Peyer's patch (tissue), 4 donors: ENCODE results near the gene MRPL36.

Source experiments
- CTCF ChIP-seq, 6 experiments: fragments of 450-650 bp in 4 of 6; fragments of 200-600 bp in 2 of 6; sonication (generic) in 1 of 6; IDR thresholded peaks; one replicate each; pipeline ENCODE4 v1.5.1; 2017 to 2019; ENCODE audit warnings: antibody characterized with exemption in 6 of 6, mild to moderate bottlenecking in 3 of 6, moderate library complexity in 1 of 6
- POLR2A ChIP-seq, 2 donors: fragments of 450-650 bp; IDR thresholded peaks; one replicate each; pipeline ENCODE4 v1.5.1; 2017; ENCODE audit warnings: antibody characterized with exemption in 2 of 2, mild to moderate bottlenecking in 2 of 2, moderate library complexity in 2 of 2

GRCh38 chr5:1840071-1840547 is 40.5 kb upstream of the MRPL36 start:
- TF ChIP-seq POLR2A (IDR thresholded peaks at IDR 0.05): no peak
- no peak for TF ChIP-seq CTCF (IDR thresholded peaks at IDR 0.05)
